Prostate gland (tissue), 2 donors: ENCODE results near the gene AFDN.

Experiments
- POLR2A ChIP-seq: fragments of 450-650 bp; IDR thresholded peaks from one replicate; pipeline ENCODE4 v1.6.1; 2016; ENCODE audit warnings: antibody characterized with exemption, mild to moderate bottlenecking
- TF ChIP-seq, protein P1 (sequence below), 4 experiments: fragments of 200-600 bp in 2 of 4; fragments of 450-650 bp in 2 of 4; sonication (generic) in 2 of 4; IDR thresholded peaks; 1 replicate in 3 of 4; 2 replicates in 1 of 4; pipeline ENCODE4 v1.5.1; 2016 to 2019; ENCODE audit warnings: antibody characterized with exemption in 4 of 4, mild to moderate bottlenecking in 2 of 4, moderate library complexity in 2 of 4

DNA sequence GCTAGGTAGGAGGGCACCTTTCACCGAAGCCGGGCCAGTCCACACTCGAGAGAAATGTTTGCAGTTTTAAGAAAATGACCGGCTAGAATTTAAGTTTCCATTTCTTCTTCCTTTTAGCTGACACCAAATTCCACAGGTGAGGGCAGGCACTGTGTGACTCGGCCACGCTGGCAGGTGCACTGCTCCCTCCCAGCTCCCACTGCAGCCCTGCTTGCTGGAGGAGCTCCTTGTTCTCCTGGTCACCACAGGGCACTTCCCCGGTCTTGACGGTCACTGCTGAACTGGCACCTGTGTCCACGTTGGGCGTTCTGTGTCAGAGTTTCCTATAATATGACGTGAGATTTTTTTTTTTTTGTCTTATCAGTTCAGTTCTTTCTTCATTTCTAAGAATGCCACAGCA is 167.1 kb downstream of the AFDN start:
- TF ChIP-seq, protein P1, sequence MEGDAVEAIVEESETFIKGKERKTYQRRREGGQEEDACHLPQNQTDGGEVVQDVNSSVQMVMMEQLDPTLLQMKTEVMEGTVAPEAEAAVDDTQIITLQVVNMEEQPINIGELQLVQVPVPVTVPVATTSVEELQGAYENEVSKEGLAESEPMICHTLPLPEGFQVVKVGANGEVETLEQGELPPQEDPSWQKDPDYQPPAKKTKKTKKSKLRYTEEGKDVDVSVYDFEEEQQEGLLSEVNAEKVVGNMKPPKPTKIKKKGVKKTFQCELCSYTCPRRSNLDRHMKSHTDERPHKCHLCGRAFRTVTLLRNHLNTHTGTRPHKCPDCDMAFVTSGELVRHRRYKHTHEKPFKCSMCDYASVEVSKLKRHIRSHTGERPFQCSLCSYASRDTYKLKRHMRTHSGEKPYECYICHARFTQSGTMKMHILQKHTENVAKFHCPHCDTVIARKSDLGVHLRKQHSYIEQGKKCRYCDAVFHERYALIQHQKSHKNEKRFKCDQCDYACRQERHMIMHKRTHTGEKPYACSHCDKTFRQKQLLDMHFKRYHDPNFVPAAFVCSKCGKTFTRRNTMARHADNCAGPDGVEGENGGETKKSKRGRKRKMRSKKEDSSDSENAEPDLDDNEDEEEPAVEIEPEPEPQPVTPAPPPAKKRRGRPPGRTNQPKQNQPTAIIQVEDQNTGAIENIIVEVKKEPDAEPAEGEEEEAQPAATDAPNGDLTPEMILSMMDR (IDR thresholded peaks at IDR 0.05) = no peak
- TF ChIP-seq POLR2A = no peak
